Neural cell (in vitro differentiated cells): ENCODE results near the gene TAGAP. TPM values are rescaled to one million over a fixed set of nuclear protein-coding genes. Genes with fewer than 3 reads are reported as not detected.

Experiments used
- H2AFZ ChIP-seq: fragments of 200-600, 300-800 bp; sonication (generic), shearing (Covaris generic); 2 replicates; pipeline ENCODE4 v1.6.0; 2014; ENCODE audit warnings: low read depth, mild to moderate bottlenecking, antibody characterized with exemption, low read length, moderate library complexity
- H3F3A ChIP-seq: fragments of 200-600 bp; shearing (Covaris generic); 2 replicates; pipeline ENCODE4 v1.6.1; 2016; ENCODE audit warnings: mild to moderate bottlenecking, moderate library complexity, mixed read lengths, antibody characterized with exemption, low read length; ENCODE audit not compliant: insufficient read depth, poor library complexity, severe bottlenecking
- H3K27ac ChIP-seq: fragments of 200-600, 300-800 bp; sonication (generic), shearing (Covaris generic); 2 replicates; pipeline ENCODE4 v1.5.1; 2014; ENCODE audit warnings: mild to moderate bottlenecking, low read length, moderate library complexity
- H3K27me3 ChIP-seq: fragments of 300-800, 200-600 bp; sonication (generic), shearing (Covaris generic); 2 replicates; pipeline ENCODE4 v1.6.0; 2014; ENCODE audit warnings: mild to moderate bottlenecking, low read depth, low read length, moderate library complexity; ENCODE audit not compliant: insufficient read depth
- H3K36me3 ChIP-seq: fragments of 300-800, 200-600 bp; sonication (generic), shearing (Covaris generic); 2 replicates; pipeline ENCODE4 v1.5.1; 2014; ENCODE audit warnings: mild to moderate bottlenecking, antibody characterized with exemption, low read length, moderate library complexity; ENCODE audit not compliant: insufficient read depth
- H3K4me2 ChIP-seq: fragments of 300-800, 200-600 bp; sonication (generic), shearing (Covaris generic); 2 replicates; pipeline ENCODE4 v1.6.0; 2014; ENCODE audit warnings: mild to moderate bottlenecking, low read length
- H3K4me3 ChIP-seq: fragments of 300-800, 200-600 bp; sonication (generic), shearing (Covaris generic); 2 replicates; pipeline ENCODE4 v1.5.1; 2014; ENCODE audit warnings: mild to moderate bottlenecking, low read length, moderate library complexity
- H3K79me2 ChIP-seq: fragments of 200-600 bp; shearing (Covaris generic); replicated peaks from 2 replicates; pipeline ENCODE4 v1.6.0; 2014; ENCODE audit warnings: mild to moderate bottlenecking, low read length, moderate library complexity; ENCODE audit not compliant: insufficient read depth
- H3K9ac ChIP-seq: fragments of 300-800, 200-600 bp; sonication (generic), shearing (Covaris generic); 2 replicates; pipeline ENCODE4 v1.6.1; 2016; ENCODE audit warnings: mild to moderate bottlenecking, low read length, mixed read lengths
- H3K9me2 ChIP-seq: fragments of 200-600 bp; shearing (Covaris generic); 2 replicates; pipeline ENCODE4 v1.6.1; 2016; ENCODE audit warnings: mild to moderate bottlenecking, low read length, mixed read lengths; ENCODE audit not compliant: insufficient read depth
- H3K9me3 ChIP-seq: fragments of 200-600, 300-800 bp; sonication (generic), shearing (Covaris generic); 2 replicates; pipeline ENCODE4 v1.6.1; 2016; ENCODE audit warnings: mild to moderate bottlenecking, mixed run types, low read length, moderate library complexity, mixed read lengths
- H4K20me1 ChIP-seq: fragments of 200-600 bp; shearing (Covaris generic); 2 replicates; pipeline ENCODE4 v1.6.1; 2016; ENCODE audit warnings: mild to moderate bottlenecking, mixed run types; ENCODE audit not compliant: insufficient read depth
- CTCF ChIP-seq: fragments of 450-650 bp; IDR thresholded peaks from 2 replicates; pipeline ENCODE4 v1.5.1; 2014; ENCODE audit warnings: antibody characterized with exemption, mild to moderate bottlenecking, moderate library complexity; ENCODE audit not compliant: poor library complexity, severe bottlenecking
- EP300 ChIP-seq: fragments of 450-650 bp; conservative IDR thresholded peaks from 2 replicates; pipeline ENCODE4 v1.6.1; 2014; ENCODE audit warnings: antibody characterized with exemption, mild to moderate bottlenecking, moderate library complexity; ENCODE audit not compliant: poor library complexity, severe bottlenecking
- EZH2 ChIP-seq: fragments of 200-600, 300-800 bp; shearing (Covaris generic), sonication (generic); IDR thresholded peaks from 2 replicates; pipeline ENCODE4 v1.6.1; 2014; ENCODE audit warnings: antibody characterized with exemption, low read length, borderline replicate concordance, mild to moderate bottlenecking; ENCODE audit not compliant: insufficient read depth, poor library complexity, severe bottlenecking
- MXI1 ChIP-seq: fragments of 450-650 bp; conservative IDR thresholded peaks from 2 replicates; pipeline ENCODE4 v1.6.1; 2014; ENCODE audit warnings: antibody characterized with exemption, mild to moderate bottlenecking; ENCODE audit not compliant: poor library complexity, severe bottlenecking
- POLR2AphosphoS5 ChIP-seq: IDR thresholded peaks from 2 replicates; pipeline ENCODE4 v1.6.1; 2012
- RAD21 ChIP-seq: fragments of 450-650 bp; conservative IDR thresholded peaks from 2 replicates; pipeline ENCODE4 v1.6.1; 2014; ENCODE audit warnings: antibody characterized with exemption, mild to moderate bottlenecking, moderate library complexity
- REST ChIP-seq: IDR thresholded peaks from 2 replicates; pipeline ENCODE4 v1.6.1; 2012; ENCODE audit warnings: borderline replicate concordance
- SMC3 ChIP-seq: fragments of 450-650 bp; conservative IDR thresholded peaks from 2 replicates; pipeline ENCODE4 v1.6.1; 2014; ENCODE audit warnings: antibody characterized with exemption, mild to moderate bottlenecking, moderate library complexity; ENCODE audit not compliant: poor library complexity
- TAF1 ChIP-seq: IDR thresholded peaks from 2 replicates; pipeline ENCODE4 v1.6.1; 2012; ENCODE audit warnings: low read depth
- polyA plus RNA-seq: library from polyadenylated mRNA; depleted of rRNA; stranded (reverse); fragments of >200 nt; gene quantifications from 2 replicates; pipeline ENCODE4 v1.2.3, GENCODE V29; 2014

The TAGAP gene
- polyA plus RNA-seq, 1 donor from 2014 or later = not detected

- Histone ChIP-seq H3K9ac (no peak overlapping the region), H4K20me1 (no peaks in the 10 kb centered on the region), H3K9me2 (no peaks in the 10 kb centered on the region), H2AFZ (no peak overlapping the region), H3K4me3 (no peak overlapping the region), H3K36me3 (no peaks in the 10 kb centered on the region), H3K9me3 (no peaks in the 10 kb centered on the region), H3K79me2 (no peaks in the 10 kb centered on the region), H3F3A (no peaks in the 10 kb centered on the region), H3K4me2 (no peak overlapping the region), H3K27ac (no peak overlapping the region), H3K27me3 (no peaks in the 10 kb centered on the region)
- TF ChIP-seq SMC3 (peak; percentile 48), CTCF (peak; percentile 53), MXI1 (no peak), POLR2AphosphoS5 (no peak), RAD21 (no peak), REST (no peak), EZH2 (no peak), TAF1 (no peak), EP300 (no peak)
These were observed 36.0 kb downstream of the TAGAP start for GRCh38 chr6:159008656-159009288.

GRCh38 chr6:159007510-159007909 is 37.3 kb downstream of the TAGAP start:
- H2AFZ ChIP-seq = no peak overlapping the region
- H3K27ac ChIP-seq = no peak overlapping the region
- no peaks in the 10 kb centered on the region for H3K9me3 ChIP-seq
- no peak overlapping the region for H3K4me3 ChIP-seq
- no peaks in the 10 kb centered on the region for H4K20me1 ChIP-seq
- H3K9ac ChIP-seq = no peak overlapping the region
- no peak overlapping the region for H3K4me2 ChIP-seq
- no peaks in the 10 kb centered on the region for H3K27me3 ChIP-seq
- H3K9me2 ChIP-seq = no peaks in the 10 kb centered on the region
- no peaks in the 10 kb centered on the region for H3K36me3 ChIP-seq
- H3F3A ChIP-seq = no peaks in the 10 kb centered on the region
- H3K79me2 ChIP-seq = no peaks in the 10 kb centered on the region
- no peak for TF ChIP-seq EZH2
- TF ChIP-seq SMC3 = no peak
- TF ChIP-seq REST = no peak
